ENCODE results near the gene RGS4. TPM values are rescaled to one million over a fixed set of nuclear protein-coding genes. Genes with fewer than 3 reads are reported as not detected.

Gene RGS4
- polyA plus RNA-seq (ENCODE audit: low read depth in 6 of 6): not detected

- H3K4me1 Mint-ChIP-seq: peaks cover 0 to 3% (median 0%) of the 10 kb centered on the region in 3 donors
- no peaks in the 10 kb centered on the region for H3K36me3 Mint-ChIP-seq
Observed at GRCh38 chr1:163069142-163069541, at the start of gene RGS4. Gene RGS4 (plus strand): TSS chr1:163069361. CDS start chr1:163069485, 124 bp downstream.

DNA sequence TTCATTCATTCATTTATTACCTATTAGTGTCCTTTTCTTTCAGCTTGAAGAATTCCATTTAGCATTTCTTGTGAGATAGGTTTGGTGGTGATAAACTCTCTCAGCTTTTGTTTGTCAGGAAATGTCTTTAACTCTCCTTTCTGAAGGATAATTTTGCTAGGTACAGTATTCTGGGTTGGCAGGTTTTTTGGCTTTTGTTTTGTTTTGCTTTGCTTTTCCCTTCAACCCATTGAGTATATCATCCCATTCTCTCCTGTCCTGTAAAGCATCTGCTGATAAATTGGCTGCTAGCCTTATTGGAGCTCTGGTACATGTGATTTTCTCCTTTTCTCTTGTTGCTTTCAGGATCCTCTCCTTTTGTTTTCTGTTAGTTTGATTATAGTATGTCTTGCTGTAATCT, 47.0 kb upstream of the RGS4 start:
- no peak for DNase-seq
- Mint-ChIP-seq H3K27ac (no peak overlapping the region), H3K9me3 (peaks cover 16 to 41% (median 27%) of the 10 kb centered on the region in 7 donors), H3K36me3 (peaks cover 0 to 15% of the 10 kb centered on the region in 2 donors), H3K4me1 (no peaks in the 10 kb centered on the region), H3K27me3 (peaks cover 4 to 9% (median 6%) of the 10 kb centered on the region in 3 donors), H3K4me3 (no peak overlapping the region)
- no peak for ATAC-seq (ENCODE audit: low read depth in 2 of 2)

More at GRCh38 chr1:163069142-163069541, at the start of gene RGS4:
- H3K9me3 Mint-ChIP-seq: peaks cover 0 to 6% (median under 1%) of the 10 kb centered on the region in 7 donors
- no peak within 1 kb of the TSS for H3K4me3 Mint-ChIP-seq
- ATAC-seq (ENCODE audit: low read depth in 2 of 2) (no peak), DNase-seq (no peak)
- peaks cover 27 to 52% (median 46%) of the 10 kb centered on the region in 3 donors for H3K27me3 Mint-ChIP-seq
- H3K27ac Mint-ChIP-seq: no peak within 1 kb of the TSS

DNA sequence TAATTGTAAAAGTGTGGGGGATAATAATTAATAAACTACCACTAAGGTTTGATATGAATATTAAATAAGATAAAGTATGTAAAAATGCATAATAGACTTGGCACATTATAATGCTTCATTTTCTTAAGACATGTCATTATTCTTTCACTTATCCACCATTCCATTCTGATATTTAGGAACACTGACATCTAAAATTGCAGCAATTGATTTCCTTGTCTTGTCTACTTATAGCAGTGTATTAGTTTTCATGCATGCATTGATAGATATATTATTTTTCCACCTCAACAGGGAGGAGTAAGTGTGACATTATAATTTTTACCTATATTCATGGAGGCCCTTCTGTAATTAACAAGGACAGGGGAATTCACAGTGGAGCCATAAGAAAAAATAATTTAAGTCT, 41.6 kb upstream of the RGS4 start:
- ATAC-seq (ENCODE audit: low read depth in 2 of 2) (no peak), DNase-seq (no peak)
- peaks cover 0 to 8% of the 10 kb centered on the region in 2 donors for H3K36me3 Mint-ChIP-seq
- H3K9me3 Mint-ChIP-seq: peaks cover 3 to 18% (median 13%) of the 10 kb centered on the region in 7 donors
- H3K4me3 Mint-ChIP-seq: no peak overlapping the region
- H3K27ac Mint-ChIP-seq: no peak overlapping the region
- H3K4me1 Mint-ChIP-seq: no peaks in the 10 kb centered on the region
- peaks cover 8 to 11% (median 9%) of the 10 kb centered on the region in 3 donors for H3K27me3 Mint-ChIP-seq

- H3K4me1 Mint-ChIP-seq: no peaks in the 10 kb centered on the region
- H3K4me3 Mint-ChIP-seq: no peak overlapping the region
- DNase-seq: no peak
- H3K27me3 Mint-ChIP-seq: peaks cover 9 to 12% (median 11%) of the 10 kb centered on the region in 3 donors
- H3K9me3 Mint-ChIP-seq: peaks cover 0 to 13% (median 0%) of the 10 kb centered on the region in 7 donors
- no peaks in the 10 kb centered on the region for H3K36me3 Mint-ChIP-seq
- no peak overlapping the region for H3K27ac Mint-ChIP-seq
- ATAC-seq (ENCODE audit: low read depth in 2 of 2): no peak
Observed at GRCh38 chr1:163029901-163030300, 39.3 kb upstream of the RGS4 start.

GRCh38 chr1:163035446-163036249, 33.5 kb upstream of the RGS4 start:
- no peak overlapping the region for H3K27ac Mint-ChIP-seq
- H3K36me3 Mint-ChIP-seq: no peaks in the 10 kb centered on the region
- no peaks in the 10 kb centered on the region for H3K4me1 Mint-ChIP-seq
- H3K9me3 Mint-ChIP-seq: peaks cover 0 to 4% (median 0%) of the 10 kb centered on the region in 7 donors
- peaks cover 0 to 6% (median 4%) of the 10 kb centered on the region in 3 donors for H3K27me3 Mint-ChIP-seq
- ATAC-seq (ENCODE audit: low read depth in 2 of 2): no peak
- no peak overlapping the region for H3K4me3 Mint-ChIP-seq
- DNase-seq: no peak

GRCh38 chr1:163036671-163037070, 32.5 kb upstream of the RGS4 start:
- DNase-seq (no peak), ATAC-seq (ENCODE audit: low read depth in 2 of 2) (no peak)
- Mint-ChIP-seq H3K4me3 (no peak overlapping the region), H3K4me1 (no peaks in the 10 kb centered on the region), H3K36me3 (no peaks in the 10 kb centered on the region), H3K27ac (no peak overlapping the region), H3K27me3 (peaks cover 0 to 6% (median 4%) of the 10 kb centered on the region in 3 donors), H3K9me3 (peaks cover 0 to 4% (median 0%) of the 10 kb centered on the region in 7 donors)

GRCh38 chr1:163038928-163039706, 30.0 kb upstream of the RGS4 start:
- H3K4me3 Mint-ChIP-seq: no peak overlapping the region
- no peak for DNase-seq
- H3K4me1 Mint-ChIP-seq: no peaks in the 10 kb centered on the region
- H3K9me3 Mint-ChIP-seq: peaks cover 0 to 1% (median 0%) of the 10 kb centered on the region in 7 donors
- ATAC-seq (ENCODE audit: low read depth in 2 of 2): no peak
- H3K27ac Mint-ChIP-seq: no peak overlapping the region
- H3K27me3 Mint-ChIP-seq: peaks cover 0 to 7% (median 2%) of the 10 kb centered on the region in 3 donors
- H3K36me3 Mint-ChIP-seq: no peaks in the 10 kb centered on the region

GRCh38 chr1:163039707-163040093, 29.5 kb upstream of the RGS4 start:
- Mint-ChIP-seq H3K27ac (no peak overlapping the region), H3K27me3 (peaks cover under 1 to 12% (median 5%) of the 10 kb centered on the region in 3 donors), H3K36me3 (no peaks in the 10 kb centered on the region), H3K4me3 (no peak overlapping the region), H3K9me3 (peaks cover 0 to 4% (median 0%) of the 10 kb centered on the region in 7 donors), H3K4me1 (no peaks in the 10 kb centered on the region)
- DNase-seq (no peak), ATAC-seq (ENCODE audit: low read depth in 2 of 2) (no peak)

GRCh38 chr1:163046071-163046470, 23.1 kb upstream of the RGS4 start:
- Mint-ChIP-seq H3K27me3 (peaks cover 9 to 19% (median 11%) of the 10 kb centered on the region in 3 donors), H3K4me1 (no peaks in the 10 kb centered on the region), H3K4me3 (no peak overlapping the region), H3K27ac (no peak overlapping the region), H3K9me3 (peaks cover 0 to 6% (median 0%) of the 10 kb centered on the region in 7 donors), H3K36me3 (no peaks in the 10 kb centered on the region)
- DNase-seq (no peak), ATAC-seq (ENCODE audit: low read depth in 2 of 2) (no peak)

- Mint-ChIP-seq H3K27me3 (peaks cover 9 to 19% (median 12%) of the 10 kb centered on the region in 3 donors), H3K36me3 (no peaks in the 10 kb centered on the region), H3K4me3 (no peak overlapping the region), H3K4me1 (no peaks in the 10 kb centered on the region), H3K9me3 (peaks cover 0 to 6% (median 0%) of the 10 kb centered on the region in 7 donors), H3K27ac (peak overlapping the region in 2 of 6 donors; percentile 30 to 63)
- ATAC-seq (ENCODE audit: low read depth in 2 of 2) (no peak), DNase-seq (no peak)
Observed at GRCh38 chr1:163047951-163048659, 21.1 kb upstream of the RGS4 start.

DNA sequence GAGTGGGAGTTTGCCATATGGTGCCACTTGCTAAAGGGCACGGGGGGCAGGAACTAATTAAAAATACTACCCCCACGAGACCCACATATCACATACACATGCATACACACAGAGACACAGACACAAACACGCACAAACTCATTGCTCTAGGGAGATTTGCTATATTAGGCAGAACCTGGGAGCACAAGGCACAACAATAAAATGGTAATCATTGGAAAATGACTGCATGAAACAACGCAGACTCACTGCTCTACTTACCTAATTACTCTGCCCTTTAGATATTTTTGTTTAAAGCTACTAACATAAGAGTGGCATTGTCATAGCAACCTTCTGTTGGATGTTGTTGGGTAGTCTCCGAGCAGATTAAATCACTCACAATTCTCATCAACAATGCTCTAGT, 20.3 kb upstream of the RGS4 start:
- no peak overlapping the region for H3K27ac Mint-ChIP-seq
- no peak overlapping the region for H3K4me3 Mint-ChIP-seq
- H3K36me3 Mint-ChIP-seq: no peaks in the 10 kb centered on the region
- H3K27me3 Mint-ChIP-seq: peaks cover 9 to 19% (median 19%) of the 10 kb centered on the region in 3 donors
- peaks cover 0 to 6% (median 0%) of the 10 kb centered on the region in 7 donors for H3K9me3 Mint-ChIP-seq
- no peak for DNase-seq
- ATAC-seq (ENCODE audit: low read depth in 2 of 2): no peak
- no peaks in the 10 kb centered on the region for H3K4me1 Mint-ChIP-seq

DNA sequence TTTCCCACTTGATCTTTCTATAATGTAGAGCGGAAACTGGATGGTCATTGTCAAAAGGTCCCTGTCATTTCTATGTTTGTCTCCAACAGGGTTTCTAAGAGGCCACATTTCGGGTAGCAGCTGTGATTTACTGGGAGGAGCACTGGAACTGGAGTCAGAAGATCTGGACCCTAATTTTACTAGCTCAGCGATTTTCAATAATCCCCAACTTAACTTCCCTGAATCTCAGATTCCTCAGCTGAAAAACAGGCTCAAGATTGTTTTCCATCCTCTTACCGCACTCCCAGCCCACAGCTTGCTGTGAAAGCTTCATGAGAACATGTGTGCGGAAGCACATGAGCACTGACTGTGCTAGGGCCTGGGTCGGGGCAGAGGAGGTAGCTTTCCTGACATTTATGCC, 19.9 kb upstream of the RGS4 start:
- H3K4me1 Mint-ChIP-seq: no peaks in the 10 kb centered on the region
- peaks cover 6 to 21% (median 16%) of the 10 kb centered on the region in 3 donors for H3K27me3 Mint-ChIP-seq
- ATAC-seq (ENCODE audit: low read depth in 2 of 2): no peak
- H3K4me3 Mint-ChIP-seq: no peak overlapping the region
- peaks cover 0 to 6% (median 0%) of the 10 kb centered on the region in 7 donors for H3K9me3 Mint-ChIP-seq
- DNase-seq: no peak
- H3K27ac Mint-ChIP-seq: no peak overlapping the region
- no peaks in the 10 kb centered on the region for H3K36me3 Mint-ChIP-seq

- H3K9me3 Mint-ChIP-seq: peaks cover 0 to 2% (median 0%) of the 10 kb centered on the region in 7 donors
- H3K27me3 Mint-ChIP-seq: peaks cover 8 to 12% (median 10%) of the 10 kb centered on the region in 3 donors
- DNase-seq: no peak
- no peaks in the 10 kb centered on the region for H3K36me3 Mint-ChIP-seq
- H3K4me3 Mint-ChIP-seq: no peak overlapping the region
- no peak overlapping the region for H3K27ac Mint-ChIP-seq
- ATAC-seq (ENCODE audit: low read depth in 2 of 2): no peak
- H3K4me1 Mint-ChIP-seq: no peaks in the 10 kb centered on the region
Observed at GRCh38 chr1:163050496-163050895, 18.7 kb upstream of the RGS4 start.
